ENCODE measurements around the gene THAP5.
"Not testable (repeated sequence)": the region's sequence is repeated elsewhere in the genome, so short reads cannot be mapped to it uniquely, and the experiment has no call there.

- not testable (repeated sequence) for TF ChIP-seq CTCF (optimal IDR thresholded peaks at IDR 0.05 in 1 of 3, IDR thresholded peaks at IDR 0.05 in 1 of 3, conservative IDR thresholded peaks at IDR 0.05 in 1 of 3; ENCODE audit: extremely low read depth in 1 of 3, insufficient read depth in 2 of 3, low read length in 3 of 3); EZH2 (IDR thresholded peaks at IDR 0.05; ENCODE audit: low read length)
These were observed 31.3 kb downstream of the THAP5 start for GRCh38 chr7:108538236-108538635.
